Measurements from ENCODE around the gene PLEKHN1.

The PLEKHN1 gene

DNA sequence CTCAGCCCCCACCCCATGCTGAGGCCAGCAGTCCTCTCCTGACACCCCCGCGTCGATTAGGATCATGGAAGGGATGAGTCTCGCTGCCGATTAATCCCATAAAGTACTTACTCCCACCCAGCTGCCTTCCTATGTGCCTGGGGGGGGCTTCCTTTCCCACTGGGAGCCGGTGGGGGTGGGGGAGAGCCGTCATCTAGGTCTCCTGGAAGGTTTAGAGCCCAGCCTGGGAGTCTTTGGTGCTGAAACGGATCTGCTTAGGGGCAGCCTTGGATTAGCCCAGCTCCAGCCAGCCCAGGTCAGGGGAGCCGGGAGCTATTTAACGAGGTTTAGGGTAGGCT lies 32.7 kb upstream of the PLEKHN1 start:
- Histone ChIP-seq H3K4me2 (ENCODE audit: insufficient read depth, low read length) (no peak overlapping the region), H3K27me3 (ENCODE audit: insufficient read depth, low read length, poor library complexity) (peaks cover 10% of the 10 kb centered on the region), H3K4me1 (ENCODE audit: insufficient read depth, low read length) (no peaks in the 10 kb centered on the region), H4K20me1 (ENCODE audit: insufficient read depth, low read length) (peaks cover 31% of the 10 kb centered on the region), H3K36me3 (ENCODE audit: insufficient read depth, low read length) (no peaks in the 10 kb centered on the region), H2AFZ (ENCODE audit: low read depth, low read length) (no peak overlapping the region), H3K9ac (ENCODE audit: low read depth, low read length) (no peak overlapping the region), H3K27ac (ENCODE audit: low read length) (no peak overlapping the region), H3K4me3 (ENCODE audit: low read depth in 1 of 2, low read length in 2 of 2) (no peak overlapping the region), H3K9me3 (ENCODE audit: insufficient read depth, low read length, severe bottlenecking) (no peaks in the 10 kb centered on the region), H3K79me2 (ENCODE audit: insufficient read depth, low read length) (no peaks in the 10 kb centered on the region)
- ATAC-seq (ENCODE audit: insufficient read depth, low read depth) (no peak), DNase-seq (no peak)
- TF ChIP-seq, protein P1, sequence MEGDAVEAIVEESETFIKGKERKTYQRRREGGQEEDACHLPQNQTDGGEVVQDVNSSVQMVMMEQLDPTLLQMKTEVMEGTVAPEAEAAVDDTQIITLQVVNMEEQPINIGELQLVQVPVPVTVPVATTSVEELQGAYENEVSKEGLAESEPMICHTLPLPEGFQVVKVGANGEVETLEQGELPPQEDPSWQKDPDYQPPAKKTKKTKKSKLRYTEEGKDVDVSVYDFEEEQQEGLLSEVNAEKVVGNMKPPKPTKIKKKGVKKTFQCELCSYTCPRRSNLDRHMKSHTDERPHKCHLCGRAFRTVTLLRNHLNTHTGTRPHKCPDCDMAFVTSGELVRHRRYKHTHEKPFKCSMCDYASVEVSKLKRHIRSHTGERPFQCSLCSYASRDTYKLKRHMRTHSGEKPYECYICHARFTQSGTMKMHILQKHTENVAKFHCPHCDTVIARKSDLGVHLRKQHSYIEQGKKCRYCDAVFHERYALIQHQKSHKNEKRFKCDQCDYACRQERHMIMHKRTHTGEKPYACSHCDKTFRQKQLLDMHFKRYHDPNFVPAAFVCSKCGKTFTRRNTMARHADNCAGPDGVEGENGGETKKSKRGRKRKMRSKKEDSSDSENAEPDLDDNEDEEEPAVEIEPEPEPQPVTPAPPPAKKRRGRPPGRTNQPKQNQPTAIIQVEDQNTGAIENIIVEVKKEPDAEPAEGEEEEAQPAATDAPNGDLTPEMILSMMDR (IDR thresholded peaks at IDR 0.05; ENCODE audit: borderline replicate concordance, extremely low read depth, low read length, poor library complexity, severe bottlenecking) = no peak
- no peak for TF ChIP-seq EZH2 (IDR thresholded peaks at IDR 0.05; ENCODE audit: borderline replicate concordance, low read depth, low read length, severe bottlenecking)

DNA sequence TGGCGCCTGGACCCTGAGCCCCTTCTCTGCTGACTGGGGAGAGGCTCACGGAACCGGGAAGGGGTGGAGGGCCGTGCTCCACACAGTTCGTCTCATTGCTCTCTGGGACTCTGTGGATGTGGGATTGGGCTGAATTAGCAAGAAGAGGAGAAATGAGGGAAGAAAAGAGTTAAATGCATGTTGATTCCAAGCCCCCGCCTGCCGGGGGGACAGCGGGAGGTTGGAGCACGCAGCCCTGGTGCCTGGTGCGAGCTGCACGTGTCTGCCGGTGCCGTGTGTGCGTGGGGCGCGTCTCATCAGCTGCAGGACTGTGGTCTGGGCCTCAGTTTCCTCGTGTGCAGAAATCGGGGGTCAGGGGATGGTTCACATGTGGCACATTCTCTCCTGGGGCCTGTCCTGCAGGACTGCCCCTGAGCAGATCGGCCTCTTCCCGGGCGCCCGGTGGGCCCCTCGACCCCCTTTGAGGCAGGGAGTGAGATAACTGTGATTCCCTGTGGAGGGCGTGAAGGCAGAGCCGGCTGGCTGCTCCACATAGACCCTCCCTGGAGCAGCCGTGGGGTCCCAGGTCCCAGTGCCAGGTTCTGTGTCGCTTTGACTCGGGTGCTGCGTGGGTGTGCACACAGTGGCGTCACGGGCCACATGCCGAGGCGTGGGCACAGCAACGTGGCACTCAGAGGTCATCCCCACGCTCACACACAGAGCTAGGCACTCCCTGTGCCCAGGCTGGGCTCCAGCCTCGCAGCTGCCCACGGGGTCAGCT lies 31.1 kb upstream of the PLEKHN1 start:
- DNase-seq (no peak), ATAC-seq (ENCODE audit: insufficient read depth, low read depth) (no peak)
- Histone ChIP-seq H3K4me1 (ENCODE audit: insufficient read depth, low read length) (peaks cover 6% of the 10 kb centered on the region), H3K4me2 (ENCODE audit: insufficient read depth, low read length) (no peak overlapping the region), H3K79me2 (ENCODE audit: insufficient read depth, low read length) (no peaks in the 10 kb centered on the region), H3K36me3 (ENCODE audit: insufficient read depth, low read length) (no peaks in the 10 kb centered on the region), H3K27ac (ENCODE audit: low read length) (no peak overlapping the region), H3K9me3 (ENCODE audit: insufficient read depth, low read length, severe bottlenecking) (no peaks in the 10 kb centered on the region), H3K27me3 (ENCODE audit: insufficient read depth, low read length, poor library complexity) (peaks cover 26% of the 10 kb centered on the region), H3K9ac (ENCODE audit: low read depth, low read length) (no peak overlapping the region), H4K20me1 (ENCODE audit: insufficient read depth, low read length) (peaks cover 35% of the 10 kb centered on the region), H2AFZ (ENCODE audit: low read depth, low read length) (no peak overlapping the region), H3K4me3 (ENCODE audit: low read depth in 1 of 2, low read length in 2 of 2) (no peak overlapping the region)
- TF ChIP-seq EZH2 (IDR thresholded peaks at IDR 0.05; ENCODE audit: borderline replicate concordance, low read depth, low read length, severe bottlenecking) = no peak
- TF ChIP-seq, protein P1 (IDR thresholded peaks at IDR 0.05; ENCODE audit: borderline replicate concordance, extremely low read depth, low read length, poor library complexity, severe bottlenecking) = no peak

DNA sequence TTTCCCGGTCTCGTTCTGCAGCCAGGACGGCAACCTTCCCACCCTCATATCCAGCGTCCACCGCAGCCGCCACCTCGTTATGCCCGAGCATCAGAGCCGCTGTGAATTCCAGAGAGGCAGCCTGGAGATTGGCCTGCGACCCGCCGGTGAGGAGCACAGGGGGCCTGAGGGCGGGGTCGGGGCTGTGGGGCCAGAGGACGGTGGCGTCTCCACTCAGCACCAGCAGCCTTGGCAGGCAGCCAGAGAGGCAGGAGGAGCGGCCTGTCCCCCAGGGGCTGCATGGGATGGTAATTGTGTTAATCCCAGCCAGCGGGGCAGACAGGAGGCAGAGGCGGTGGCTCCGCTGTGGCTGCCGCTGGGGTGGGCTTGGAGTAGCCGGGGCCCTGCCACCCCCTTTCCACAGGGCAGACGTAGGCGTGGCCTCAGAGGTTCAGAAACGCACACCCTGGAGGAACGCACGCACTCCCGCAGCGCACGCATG lies 30.5 kb upstream of the PLEKHN1 start:
- no peak overlapping the region for H3K4me3 ChIP-seq (ENCODE audit: low read depth in 1 of 2, low read length in 2 of 2)
- no peaks in the 10 kb centered on the region for H3K36me3 ChIP-seq (ENCODE audit: insufficient read depth, low read length)
- peaks cover 34% of the 10 kb centered on the region for H4K20me1 ChIP-seq (ENCODE audit: insufficient read depth, low read length)
- no peak overlapping the region for H3K27ac ChIP-seq (ENCODE audit: low read length)
- no peak overlapping the region for H3K4me2 ChIP-seq (ENCODE audit: insufficient read depth, low read length)
- no peak overlapping the region for H2AFZ ChIP-seq (ENCODE audit: low read depth, low read length)
- peaks cover 32% of the 10 kb centered on the region for H3K27me3 ChIP-seq (ENCODE audit: insufficient read depth, low read length, poor library complexity)
- TF ChIP-seq, protein P1 (IDR thresholded peaks at IDR 0.05; ENCODE audit: borderline replicate concordance, extremely low read depth, low read length, poor library complexity, severe bottlenecking) = no peak
- no peak for TF ChIP-seq EZH2 (IDR thresholded peaks at IDR 0.05; ENCODE audit: borderline replicate concordance, low read depth, low read length, severe bottlenecking)
- H3K79me2 ChIP-seq (ENCODE audit: insufficient read depth, low read length) = no peaks in the 10 kb centered on the region
- DNase-seq (no peak), ATAC-seq (ENCODE audit: insufficient read depth, low read depth) (no peak)
- no peak overlapping the region for H3K9ac ChIP-seq (ENCODE audit: low read depth, low read length)
- peaks cover 1% of the 10 kb centered on the region for H3K9me3 ChIP-seq (ENCODE audit: insufficient read depth, low read length, severe bottlenecking)
- peaks cover 13% of the 10 kb centered on the region for H3K4me1 ChIP-seq (ENCODE audit: insufficient read depth, low read length)
